ENCODE data around the gene PATZ1.

- TF ChIP-seq, protein P1, sequence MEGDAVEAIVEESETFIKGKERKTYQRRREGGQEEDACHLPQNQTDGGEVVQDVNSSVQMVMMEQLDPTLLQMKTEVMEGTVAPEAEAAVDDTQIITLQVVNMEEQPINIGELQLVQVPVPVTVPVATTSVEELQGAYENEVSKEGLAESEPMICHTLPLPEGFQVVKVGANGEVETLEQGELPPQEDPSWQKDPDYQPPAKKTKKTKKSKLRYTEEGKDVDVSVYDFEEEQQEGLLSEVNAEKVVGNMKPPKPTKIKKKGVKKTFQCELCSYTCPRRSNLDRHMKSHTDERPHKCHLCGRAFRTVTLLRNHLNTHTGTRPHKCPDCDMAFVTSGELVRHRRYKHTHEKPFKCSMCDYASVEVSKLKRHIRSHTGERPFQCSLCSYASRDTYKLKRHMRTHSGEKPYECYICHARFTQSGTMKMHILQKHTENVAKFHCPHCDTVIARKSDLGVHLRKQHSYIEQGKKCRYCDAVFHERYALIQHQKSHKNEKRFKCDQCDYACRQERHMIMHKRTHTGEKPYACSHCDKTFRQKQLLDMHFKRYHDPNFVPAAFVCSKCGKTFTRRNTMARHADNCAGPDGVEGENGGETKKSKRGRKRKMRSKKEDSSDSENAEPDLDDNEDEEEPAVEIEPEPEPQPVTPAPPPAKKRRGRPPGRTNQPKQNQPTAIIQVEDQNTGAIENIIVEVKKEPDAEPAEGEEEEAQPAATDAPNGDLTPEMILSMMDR (IDR thresholded peaks at IDR 0.05) = no peak
- TF ChIP-seq POLR2AphosphoS5 (IDR thresholded peaks at IDR 0.05; ENCODE audit: insufficient read depth in 1 of 2, low read depth in 1 of 2) (no peak), POLR2A (IDR thresholded peaks at IDR 0.05) (no peak)
Observed at GRCh38 chr22:31363885-31364465, 17.8 kb upstream of the PATZ1 start.

Measured in vagina (tissue), 2 donors.